HG03108 (cell line): ENCODE measurements around the gene SUSD1.
"Not testable (repeated sequence)": the region's sequence is repeated elsewhere in the genome, so short reads cannot be mapped to it uniquely, and the experiment has no call there.

Source experiments
- ATAC-seq: cut with Tn5 transposase; IDR thresholded peaks from one replicate; pipeline ENCODE4 v1.9.1; 2021; ENCODE audit warnings: moderate library complexity; ENCODE audit not compliant: unreplicated experiment

The SUSD1 gene

DNA sequence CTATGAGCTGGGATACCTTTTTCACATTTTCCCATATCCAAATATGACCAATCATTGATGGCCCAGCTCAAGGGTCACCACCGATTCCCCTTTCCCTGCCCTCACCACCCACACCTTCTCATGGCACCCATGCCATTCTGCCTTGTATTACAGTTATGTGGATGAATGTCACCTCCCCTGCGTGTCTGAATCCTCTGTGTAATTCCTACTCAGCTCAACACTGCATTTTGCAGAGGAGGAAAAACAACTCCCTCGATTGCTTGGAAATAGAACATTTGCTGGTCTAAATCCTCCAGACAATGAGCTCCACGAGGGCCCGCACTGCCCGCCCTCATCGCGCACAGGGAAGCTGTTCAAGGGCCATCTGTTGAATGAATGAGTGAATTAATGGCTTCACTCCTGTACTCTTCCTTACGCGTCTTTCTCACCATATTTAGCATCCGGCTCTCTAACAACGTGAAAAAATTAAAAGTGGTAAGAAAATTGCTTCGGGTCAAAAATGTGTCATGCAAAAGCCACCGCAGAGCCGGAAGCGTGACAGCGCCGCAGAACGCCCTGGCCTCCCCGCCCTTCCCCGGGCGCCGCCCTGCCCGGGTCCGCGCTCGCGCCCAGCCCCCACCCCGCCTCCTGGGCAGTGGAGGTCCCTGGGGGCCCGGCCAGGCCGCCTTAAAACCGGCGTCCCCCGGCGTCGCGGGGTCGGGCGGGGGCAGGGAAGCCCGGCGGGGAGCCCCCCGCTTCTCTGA is 704 bp downstream of the SUSD1 start:
- peak; percentile 82 for ATAC-seq

GRCh38 chr9:112173489-112174221 is 1.4 kb downstream of the SUSD1 start:
- ATAC-seq: no peak

DNA sequence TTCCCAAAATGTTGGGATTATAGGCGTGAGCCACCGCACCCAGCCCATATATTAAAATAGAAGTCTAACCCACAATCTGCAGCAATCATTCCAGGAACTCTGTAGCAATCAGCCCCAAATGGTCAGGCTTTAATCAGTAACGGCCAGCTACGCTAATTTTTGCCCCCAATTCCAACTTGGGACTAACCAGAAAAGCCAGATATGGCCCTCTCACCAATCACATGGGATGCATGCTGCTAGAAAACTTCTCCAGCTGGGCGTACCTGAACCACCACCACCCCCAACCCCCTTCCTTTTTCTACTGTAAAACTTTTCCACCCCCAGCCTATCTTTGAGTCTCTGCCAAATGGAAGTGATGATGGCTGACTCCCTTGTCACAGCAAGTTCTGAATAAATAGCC is 4.1 kb downstream of the SUSD1 start:
- no peak for ATAC-seq

DNA sequence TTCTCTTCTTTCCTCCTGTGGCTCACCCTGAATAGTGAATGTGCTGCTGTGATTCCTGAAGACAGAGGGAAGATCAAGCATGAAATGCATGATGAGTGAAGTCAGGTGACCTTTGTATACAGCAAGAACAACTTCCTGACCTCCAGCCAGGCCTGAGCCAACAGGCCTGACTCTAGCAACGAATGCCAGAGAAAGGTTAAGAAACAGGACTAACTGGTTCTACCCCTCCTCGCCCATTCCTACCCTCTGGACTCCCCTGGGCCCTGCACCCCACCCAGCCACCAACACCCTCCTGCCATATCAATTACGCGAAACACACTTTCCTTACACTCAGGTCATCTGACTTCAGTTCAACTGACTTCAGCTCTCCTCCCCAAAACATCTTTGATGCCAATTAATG is 4.9 kb downstream of the SUSD1 start:
- ATAC-seq: no peak

GRCh38 chr9:112169368-112169767 is 5.7 kb downstream of the SUSD1 start:
- ATAC-seq: no peak

DNA sequence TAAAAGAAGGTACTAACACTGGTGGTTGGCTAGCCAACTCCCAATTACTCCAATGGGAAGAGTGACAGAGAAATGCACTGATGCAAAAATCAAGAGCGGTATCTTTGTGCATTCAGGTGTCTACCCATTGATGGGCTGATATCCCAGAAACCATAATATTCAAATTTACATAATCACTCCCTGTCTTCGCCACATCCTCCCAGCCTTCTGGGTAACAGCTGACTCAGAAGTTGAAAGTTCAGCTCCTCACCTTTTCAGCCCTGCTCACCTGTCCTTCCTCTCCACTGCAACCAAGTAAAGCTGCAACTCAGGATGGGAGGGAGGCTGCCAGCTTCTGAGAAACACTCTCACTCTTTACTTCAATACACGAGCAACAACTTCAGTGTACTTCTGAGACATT is 6.9 kb downstream of the SUSD1 start:
- ATAC-seq: no peak

DNA sequence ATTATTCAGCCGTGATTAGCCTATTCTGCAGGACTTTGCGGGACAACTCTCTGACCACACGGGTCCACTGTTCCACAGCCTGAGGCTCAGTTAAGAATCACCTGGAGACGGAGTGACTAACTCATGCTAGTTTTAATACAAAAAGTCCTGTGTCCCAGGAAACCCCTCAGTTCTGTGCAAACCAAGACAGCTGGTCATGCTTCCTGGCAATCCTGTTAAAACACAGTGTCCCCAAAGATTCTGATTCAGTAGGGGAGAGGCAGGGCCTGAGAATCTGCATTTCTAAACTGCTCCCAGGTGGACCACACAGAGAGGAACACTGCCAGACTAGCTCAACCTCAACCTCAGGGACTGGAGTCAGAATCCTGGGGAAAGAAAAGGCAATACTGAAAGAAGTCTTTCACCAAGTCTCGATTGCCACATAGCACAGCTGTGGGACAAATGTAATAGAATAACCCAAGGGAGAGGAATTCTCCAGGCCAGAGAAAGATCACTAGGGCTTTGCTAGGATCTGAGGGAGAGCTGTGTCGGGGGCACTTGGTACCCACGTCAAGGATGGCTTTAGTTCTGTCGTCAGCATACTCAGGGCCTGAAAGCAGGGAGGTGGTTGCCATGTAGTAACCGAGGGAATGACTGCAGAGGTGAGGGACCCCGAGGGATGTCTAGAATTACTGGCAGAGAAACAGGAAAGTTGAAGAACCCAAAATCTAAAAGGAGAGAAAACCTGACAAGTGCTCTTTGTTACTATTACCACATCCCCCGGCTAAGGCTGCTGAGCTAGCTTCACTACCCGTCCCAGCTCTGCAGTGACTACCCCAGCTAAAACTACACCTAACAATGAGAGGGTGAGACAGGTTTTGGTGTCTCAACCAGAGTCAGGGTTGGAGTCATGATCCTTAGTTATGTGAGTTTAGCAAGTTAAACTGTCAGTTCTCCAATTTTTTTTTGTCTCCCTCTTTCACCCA is 8.6 kb downstream of the SUSD1 start:
- no peak for ATAC-seq

DNA sequence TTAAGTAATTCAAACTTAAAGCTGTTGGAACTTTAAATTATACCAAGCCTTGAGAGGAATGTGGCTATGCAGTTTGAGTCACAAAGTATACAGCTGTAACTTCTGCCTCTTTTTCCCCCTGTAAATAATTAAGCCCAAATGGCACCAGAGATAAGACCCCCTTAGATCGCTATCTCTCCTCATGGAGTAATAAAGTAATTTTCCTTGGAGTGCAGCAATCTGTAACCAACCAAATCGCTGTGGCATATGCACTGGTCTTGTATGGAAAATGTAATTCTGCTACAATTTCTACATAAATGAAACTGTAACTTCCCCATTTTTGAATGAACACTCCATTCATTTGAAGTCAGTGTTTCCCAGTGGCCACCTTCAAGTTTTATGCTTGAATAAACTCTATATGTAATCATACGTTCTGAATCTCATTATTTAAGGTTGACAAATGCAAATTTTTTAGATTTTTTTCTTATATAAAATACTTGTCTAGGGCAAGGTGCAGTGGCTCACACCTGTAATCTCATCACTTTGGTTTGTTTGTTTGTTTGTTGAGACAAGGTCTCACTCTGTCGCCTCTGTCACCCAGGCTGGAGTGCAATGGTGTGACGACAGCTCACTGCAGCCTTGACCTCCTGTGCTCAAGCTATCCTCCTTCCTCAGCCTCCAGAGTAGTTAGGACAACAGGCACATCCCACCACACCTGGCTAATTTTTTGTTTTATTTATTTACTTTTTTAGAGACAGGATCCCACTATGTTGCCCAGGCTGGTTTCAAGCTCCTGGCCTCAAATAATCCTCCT is 12.3 kb downstream of the SUSD1 start:
- no peak for ATAC-seq

DNA sequence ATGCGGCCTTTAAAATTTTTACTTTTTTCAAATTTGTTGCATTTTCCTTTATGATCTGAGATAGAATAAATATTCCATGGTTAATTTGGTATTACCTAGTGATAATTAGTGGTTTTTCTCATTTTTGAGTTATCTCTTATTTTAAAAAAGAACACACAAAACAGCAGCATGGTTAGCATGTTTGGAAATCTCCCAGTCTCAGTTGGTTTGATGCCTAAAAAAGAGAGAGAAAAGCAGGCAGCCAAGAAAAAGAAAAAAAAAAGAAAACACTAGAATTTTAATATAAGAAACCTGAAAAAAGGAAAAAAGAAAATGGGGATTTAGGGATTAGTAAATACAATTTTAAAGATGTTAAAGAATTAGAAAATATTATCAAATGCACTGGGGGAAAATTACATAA is 15.3 kb downstream of the SUSD1 start:
- ATAC-seq: no peak

DNA sequence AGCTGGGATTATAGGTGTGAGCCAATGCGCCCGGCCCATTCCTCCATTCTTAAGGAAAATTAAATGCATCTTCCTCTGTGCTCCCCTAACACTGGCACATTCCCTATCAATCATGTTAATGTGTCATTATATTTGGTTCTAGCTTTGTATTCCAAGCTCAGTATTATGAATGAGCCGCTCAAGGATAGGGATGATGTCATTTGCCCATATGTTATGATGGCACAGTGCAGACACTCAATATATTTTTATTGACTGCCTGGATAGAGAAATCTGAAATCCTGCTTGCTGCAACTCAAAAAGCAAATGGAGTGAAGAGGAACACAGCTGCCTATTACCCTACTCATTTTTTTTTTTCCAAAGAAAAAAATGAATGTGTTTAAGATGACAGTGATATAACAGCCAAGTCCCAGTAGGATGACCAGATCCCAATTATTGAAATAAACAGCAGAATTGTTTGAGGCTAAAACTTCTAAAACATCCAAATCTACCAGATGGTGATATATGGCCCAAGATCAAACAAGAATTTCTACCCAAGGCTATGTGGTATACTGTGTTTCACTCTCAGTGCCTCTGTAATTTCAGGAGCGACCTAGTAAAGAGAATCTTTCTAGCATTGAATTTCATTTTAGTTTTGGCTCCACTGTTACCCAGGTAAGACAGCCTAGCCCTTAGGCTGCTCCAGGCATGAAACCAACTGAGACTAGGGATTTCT is 16.3 kb downstream of the SUSD1 start:
- no peak for ATAC-seq

- ATAC-seq: no peak
Observed at GRCh38 chr9:112157961-112158360, 17.1 kb downstream of the SUSD1 start.

GRCh38 chr9:112157087-112157486 is 18.0 kb downstream of the SUSD1 start:
- ATAC-seq: no peak

DNA sequence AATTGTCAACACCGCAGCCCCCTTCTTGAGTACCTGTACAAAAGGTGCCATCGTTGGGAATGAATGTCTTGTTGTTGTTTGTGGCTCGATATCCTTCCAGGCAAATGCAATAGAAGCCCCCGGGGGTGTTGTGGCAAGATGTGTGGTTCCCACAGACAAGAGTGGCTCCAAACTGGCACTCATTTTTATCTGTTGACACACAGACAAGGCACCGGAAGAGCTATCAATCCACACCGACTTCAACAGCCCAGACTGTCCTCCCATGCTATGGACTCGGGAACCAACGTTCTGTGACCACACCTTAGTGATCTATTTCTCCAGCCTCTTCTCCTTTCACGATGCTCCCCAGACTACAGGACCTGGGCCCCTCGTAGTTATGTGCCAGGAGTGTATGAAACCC is 25.9 kb downstream of the SUSD1 start:
- ATAC-seq: no peak

GRCh38 chr9:112145886-112146285 is 29.2 kb downstream of the SUSD1 start:
- no peak for ATAC-seq

GRCh38 chr9:112144807-112145206 is 30.3 kb downstream of the SUSD1 start:
- ATAC-seq: no peak

- no peak for ATAC-seq
Observed at GRCh38 chr9:112142420-112142819, 32.7 kb downstream of the SUSD1 start.

DNA sequence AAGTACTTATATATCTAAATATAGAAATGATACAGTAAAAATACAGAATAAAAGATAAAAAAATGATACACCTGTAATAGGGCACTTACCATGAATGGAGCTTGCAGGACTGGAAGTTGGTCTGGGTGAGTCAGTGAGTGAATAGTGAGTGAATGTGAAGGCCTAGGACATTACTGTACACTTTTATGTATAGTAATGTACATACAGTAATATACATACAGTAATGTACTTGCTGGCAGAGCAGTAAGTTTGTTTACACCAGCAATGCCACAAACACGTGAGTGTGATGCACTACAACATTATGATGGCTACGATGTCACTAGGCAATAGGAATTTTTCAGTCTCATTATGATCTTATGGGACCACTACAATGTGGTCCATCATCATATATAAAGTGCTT is 34.2 kb downstream of the SUSD1 start:
- peak; percentile 14 for ATAC-seq

- ATAC-seq: no peak
Observed at GRCh38 chr9:112137066-112137465, 38.0 kb downstream of the SUSD1 start.

DNA sequence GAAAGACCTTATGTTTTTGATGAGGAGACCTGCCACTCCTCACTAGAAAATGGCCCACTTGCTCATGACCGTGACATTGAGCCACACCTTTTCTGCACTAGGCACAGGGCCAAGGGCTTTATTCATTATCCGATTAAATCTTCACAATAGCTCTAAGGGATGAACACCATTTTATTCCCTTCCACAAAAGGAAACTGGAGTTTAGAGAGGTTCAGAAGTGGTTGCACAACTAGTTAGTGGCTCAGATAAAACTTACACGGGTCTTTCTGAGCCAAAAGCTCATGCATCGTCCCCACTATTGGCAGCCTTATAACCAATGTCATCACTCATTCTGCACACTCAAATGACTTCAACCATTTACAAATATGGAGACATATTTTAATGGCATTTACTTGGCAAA is 39.4 kb downstream of the SUSD1 start:
- no peak for ATAC-seq

GRCh38 chr9:112133806-112134205 is 41.3 kb downstream of the SUSD1 start:
- ATAC-seq: not testable (repeated sequence)
